Suprapubic skin (tissue), 4 donors: ENCODE measurements around the gene EHBP1L1.

ENCODE experiments used
- CTCF ChIP-seq, 2 donors: fragments of 200-600 bp in 1 of 2; fragments of 450-650 bp in 1 of 2; sonication (generic) in 1 of 2; IDR thresholded peaks; one replicate each; pipeline ENCODE4 v1.5.1; 2016 to 2019; ENCODE audit warnings: antibody characterized with exemption in 2 of 2, mild to moderate bottlenecking in 1 of 2, moderate library complexity in 1 of 2
- EP300 ChIP-seq: sonication (generic); formaldehyde crosslinking; IDR thresholded peaks from one replicate; pipeline ENCODE4 v1.6.1; 2017; ENCODE audit warnings: antibody characterized with exemption
- POLR2A ChIP-seq, 2 donors: fragments of 450-650 bp; IDR thresholded peaks; one replicate each; pipeline ENCODE4 v1.6.1; 2017; ENCODE audit warnings: antibody characterized with exemption in 2 of 2, mild to moderate bottlenecking in 2 of 2, moderate library complexity in 2 of 2
- POLR2AphosphoS5 ChIP-seq, 3 donors: sonication (generic); formaldehyde crosslinking; IDR thresholded peaks; one replicate each; pipeline ENCODE4 v1.6.1; 2017; ENCODE audit warnings: antibody characterized with exemption in 3 of 3

GRCh38 chr11:65578667-65579066 is 2.8 kb downstream of the EHBP1L1 start:
- TF ChIP-seq POLR2AphosphoS5 (IDR thresholded peaks at IDR 0.05) (no peak), POLR2A (IDR thresholded peaks at IDR 0.05) (no peak), CTCF (IDR thresholded peaks at IDR 0.05) (no peak), EP300 (no peak)
